C4-2B (cell line): Measurements from ENCODE around the gene PDCL2.

Experiments used
- CTCF ChIP-seq: fragments of 450-650 bp; conservative IDR thresholded peaks from 2 replicates; pipeline ENCODE4 v1.5.1; 2017; ENCODE audit warnings: mild to moderate bottlenecking
- ZFX ChIP-seq: fragments of 450-650 bp; IDR thresholded peaks from 2 replicates; pipeline ENCODE4 v1.6.1; 2017

- TF ChIP-seq CTCF (no peak), ZFX (no peak)
Measured at GRCh38 chr4:55530167-55530566, 61.9 kb downstream of the PDCL2 start.
